Smooth muscle cell (in vitro differentiated cells): ENCODE results near the gene BRSK1. TPM values are rescaled to one million over a fixed set of nuclear protein-coding genes. Genes with fewer than 3 reads are reported as not detected.

Experiments
- DNase-seq: peaks from one replicate; lab custom pipeline; 2025; ENCODE audit not compliant: unreplicated experiment; lab: John Stamatoyannopoulos, UW
- H2AFZ ChIP-seq: fragments of 200-600 bp; sonication (generic); 2 replicates; pipeline ENCODE4 v1.6.0; 2016; ENCODE audit warnings: antibody characterized with exemption, low read depth, mild to moderate bottlenecking
- H3F3A ChIP-seq: fragments of 200-600 bp; sonication (generic); 2 replicates; pipeline ENCODE4 v1.6.0; 2017; ENCODE audit warnings: antibody characterized with exemption, low read depth
- H3K27ac ChIP-seq: fragments of 200-600 bp; sonication (generic); 2 replicates; pipeline ENCODE4 v1.5.1; 2016; ENCODE audit warnings: low read depth, mild to moderate bottlenecking
- H3K27me3 ChIP-seq: fragments of 200-600 bp; sonication (generic); 2 replicates; pipeline ENCODE4 v1.6.1; 2016; ENCODE audit warnings: low read depth, mild to moderate bottlenecking
- H3K36me3 ChIP-seq: fragments of 200-600 bp; sonication (generic); 2 replicates; pipeline ENCODE4 v1.5.1; 2016; ENCODE audit warnings: low read depth
- H3K4me1 ChIP-seq: fragments of 200-600 bp; sonication (generic); 2 replicates; pipeline ENCODE4 v1.5.1; 2016; ENCODE audit warnings: low read depth
- H3K4me2 ChIP-seq: fragments of 200-600 bp; sonication (generic); 2 replicates; pipeline ENCODE4 v1.6.0; 2016; ENCODE audit warnings: mild to moderate bottlenecking
- H3K4me3 ChIP-seq: fragments of 200-600 bp; sonication (generic); 2 replicates; pipeline ENCODE4 v1.5.1; 2016; ENCODE audit warnings: mild to moderate bottlenecking
- H3K79me2 ChIP-seq: fragments of 200-600 bp; sonication (generic); 2 replicates; pipeline ENCODE4 v1.6.0; 2016; ENCODE audit warnings: low read depth, mild to moderate bottlenecking
- H3K9ac ChIP-seq: fragments of 200-600 bp; sonication (generic); 2 replicates; pipeline ENCODE4 v1.6.0; 2016; ENCODE audit warnings: low read depth
- H3K9me3 ChIP-seq: fragments of 200-600 bp; sonication (generic); replicated peaks from 2 replicates; pipeline ENCODE4 v1.5.1; 2016; ENCODE audit warnings: low read depth
- H4K20me1 ChIP-seq: fragments of 200-600 bp; sonication (generic); 2 replicates; pipeline ENCODE4 v1.6.0; 2016; ENCODE audit warnings: low read depth
- CTCF ChIP-seq: fragments of 200-600 bp; sonication (generic); IDR thresholded peaks from 2 replicates; pipeline ENCODE4 v1.5.1; 2017; ENCODE audit warnings: borderline replicate concordance, mild to moderate bottlenecking, antibody characterized with exemption; ENCODE audit not compliant: insufficient read depth, poor library complexity, severe bottlenecking
- WGBS: methylation state at CpG from one replicate; pipeline ENCODE4 v1.1.7; 2016; ENCODE audit warnings: low lambda C conversion rate; 5-methylcytosine and 5-hydroxymethylcytosine counted together
- polyA plus RNA-seq: library from polyadenylated mRNA; unstranded; fragments of >200 nt; fragmentation: Nextera tagmentation; extraction: Ambion mirVana; gene quantifications from 2 replicates; pipeline ENCODE4 v1.2.1, GENCODE V29; 2016
- total RNA-seq: library from RNA; depleted of rRNA; stranded (reverse); fragments of >200 nt; gene quantifications from 2 replicates; pipeline ENCODE4 v1.2.3, GENCODE V29; 2014

BRSK1 gene
- total and polyA plus RNA-seq, 2 experiments from 2014 or later, result 3.0 to 5.0 TPM

DNA sequence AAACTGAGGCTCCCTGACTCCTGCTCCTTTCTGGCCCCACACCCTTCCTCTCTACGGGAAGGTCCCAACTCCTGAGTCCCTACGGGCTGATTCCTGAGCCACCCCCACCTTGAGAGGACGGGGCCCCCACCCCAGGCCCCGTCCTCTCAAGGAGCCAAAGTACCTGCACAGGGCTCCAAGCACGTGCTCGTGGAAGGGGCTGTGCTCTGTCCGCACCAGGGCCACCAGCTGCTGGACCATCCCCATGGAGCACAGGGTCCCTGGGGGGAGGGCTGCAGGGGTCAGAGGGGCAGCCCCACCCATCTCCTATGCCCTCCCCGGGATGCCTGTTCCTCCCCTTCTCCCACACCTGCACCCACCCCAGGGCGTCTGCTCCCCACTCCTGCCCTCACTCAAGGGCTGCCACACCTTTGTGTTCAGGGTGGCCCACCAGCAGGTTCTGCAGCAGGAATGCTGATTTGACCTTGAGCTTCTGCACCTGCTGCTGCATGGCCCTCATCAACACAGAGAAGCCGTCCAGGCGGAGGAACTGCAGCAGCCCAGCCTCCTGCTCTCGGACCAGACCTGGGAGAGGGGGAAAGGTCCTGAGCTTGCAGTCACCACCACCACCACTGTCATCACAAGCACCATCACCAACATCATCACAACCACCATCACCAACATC is 17.9 kb upstream of the BRSK1 start:
- Histone ChIP-seq H4K20me1 (no peaks in the 10 kb centered on the region), H3K4me1 (no peaks in the 10 kb centered on the region), H3K9ac (no peak overlapping the region), H3K79me2 (peaks cover 4% of the 10 kb centered on the region), H3K4me2 (no peak overlapping the region), H2AFZ (no peak overlapping the region), H3K9me3 (no peaks in the 10 kb centered on the region), H3K27me3 (no peaks in the 10 kb centered on the region), H3K36me3 (no peaks in the 10 kb centered on the region), H3F3A (peaks cover 2% of the 10 kb centered on the region), H3K4me3 (no peak overlapping the region), H3K27ac (no peak overlapping the region)
- 97% methylated on average over 5 of the region's 12 CpGs for WGBS
- DNase-seq, result no peak
- no peak for TF ChIP-seq CTCF

- H3K4me2 ChIP-seq, result no peak overlapping the region
- H3K4me3 ChIP-seq, result no peak overlapping the region
- H3K36me3 ChIP-seq, result no peaks in the 10 kb centered on the region
- DNase-seq, result no peak
- H3K79me2 ChIP-seq, result peaks cover 4% of the 10 kb centered on the region
- H3F3A ChIP-seq, result no peaks in the 10 kb centered on the region
- TF ChIP-seq CTCF, result no peak
- H4K20me1 ChIP-seq, result no peaks in the 10 kb centered on the region
- H3K9me3 ChIP-seq, result no peaks in the 10 kb centered on the region
- H3K27ac ChIP-seq, result no peak overlapping the region
- 98% methylated on average over 3 of the region's 3 CpGs for WGBS
- H2AFZ ChIP-seq, result no peak overlapping the region
- no peak overlapping the region for H3K9ac ChIP-seq
- no peaks in the 10 kb centered on the region for H3K4me1 ChIP-seq
- no peaks in the 10 kb centered on the region for H3K27me3 ChIP-seq
Observed at GRCh38 chr19:55266404-55266803, 17.4 kb upstream of the BRSK1 start.

- Histone ChIP-seq H3K4me3 (no peak overlapping the region), H3K27me3 (no peaks in the 10 kb centered on the region), H3K79me2 (peaks cover 4% of the 10 kb centered on the region), H3K9ac (no peak overlapping the region), H3K4me1 (no peaks in the 10 kb centered on the region), H3K9me3 (no peaks in the 10 kb centered on the region), H3F3A (no peaks in the 10 kb centered on the region), H3K4me2 (no peak overlapping the region), H3K27ac (no peak overlapping the region), H2AFZ (no peak overlapping the region), H3K36me3 (no peaks in the 10 kb centered on the region), H4K20me1 (no peaks in the 10 kb centered on the region)
- no peak for TF ChIP-seq CTCF
- 97% methylated on average over 4 of the region's 4 CpGs for WGBS
- no peak for DNase-seq
Observed at GRCh38 chr19:55266840-55267239, 17.0 kb upstream of the BRSK1 start.

- Histone ChIP-seq H3K4me3 (no peak overlapping the region), H3K27ac (no peak overlapping the region), H2AFZ (no peak overlapping the region), H3K27me3 (no peaks in the 10 kb centered on the region), H3F3A (no peaks in the 10 kb centered on the region), H3K4me1 (no peaks in the 10 kb centered on the region), H3K79me2 (peaks cover 4% of the 10 kb centered on the region), H3K4me2 (no peak overlapping the region), H4K20me1 (no peaks in the 10 kb centered on the region), H3K9ac (no peak overlapping the region), H3K36me3 (no peaks in the 10 kb centered on the region), H3K9me3 (no peaks in the 10 kb centered on the region)
- no peak for TF ChIP-seq CTCF
- DNase-seq, result no peak
- 95% methylated on average over 8 of the region's 8 CpGs for WGBS
Observed at GRCh38 chr19:55269299-55269698, 14.5 kb upstream of the BRSK1 start.
